H1 (cell line): ENCODE measurements around the gene CORO2B. TPM values are rescaled to one million over a fixed set of nuclear protein-coding genes. Genes with fewer than 3 reads are reported as not detected.
A peak's percentile ranks its signal among the peaks of the same experiment; 100 is the strongest.

Experiments used
- CTCF ChIA-PET: fragments of 300-600 bp; sonication (Branson Sonifier 250); formaldehyde crosslinking; loops from one replicate; lab custom pipeline; 2021; ENCODE audit not compliant: partially characterized antibody; lab: Charles Lee
- POLR2A ChIA-PET: fragments of 300-600 bp; sonication (Branson Sonifier 250); formaldehyde crosslinking; loops from one replicate; lab custom pipeline; 2021; ENCODE audit warnings: inconsistent platforms; ENCODE audit not compliant: partially characterized antibody; lab: Charles Lee
- DNase-seq, 2 experiments: peaks; one replicate each; pipeline versions ENCODE4 v3.0.0 to v3.0.0-alpha.2; 2010 to 2022; ENCODE audit warnings: low spot score in 2 of 2, low read depth in 1 of 2, mixed read lengths in 1 of 2
- FAIRE-seq: peaks from 2 replicates; lab custom pipeline; 2011; peaks lifted over from hg19 to GRCh38; lab: Jason Lieb, UNC
- H2AFZ ChIP-seq: 2 replicates; pipeline ENCODE4 v1.8.1; 2012; ENCODE audit warnings: low read length, inconsistent platforms
- H2AK5ac ChIP-seq: 2 replicates; pipeline ENCODE4 v1.6.1; 2013; ENCODE audit warnings: low read depth, low read length
- H2BK120ac ChIP-seq: replicated peaks from 2 replicates; pipeline ENCODE3; 2013; ENCODE audit warnings: low read depth, low read length, inconsistent platforms
- H2BK12ac ChIP-seq: 2 replicates; pipeline ENCODE4 v1.6.1; 2013; ENCODE audit warnings: low read depth, low read length
- H2BK15ac ChIP-seq: 2 replicates; pipeline ENCODE4 v1.6.1; 2013; ENCODE audit warnings: low read length
- H2BK20ac ChIP-seq: 2 replicates; pipeline ENCODE4 v1.6.1; 2013; ENCODE audit warnings: low read length
- H2BK5ac ChIP-seq: 2 replicates; pipeline ENCODE4 v1.6.1; 2013; ENCODE audit warnings: low read depth, low read length
- H3K14ac ChIP-seq: 2 replicates; pipeline ENCODE4 v1.6.1; 2013; ENCODE audit warnings: inconsistent platforms; ENCODE audit not compliant: insufficient read length
- H3K18ac ChIP-seq: 2 replicates; pipeline ENCODE4 v1.6.1; 2013; ENCODE audit warnings: low read length; ENCODE audit errors: extremely low read depth
- H3K23ac ChIP-seq: 2 replicates; pipeline ENCODE4 v1.6.1; 2013; ENCODE audit warnings: inconsistent platforms; ENCODE audit not compliant: insufficient read length
- H3K23me2 ChIP-seq: 2 replicates; pipeline ENCODE4 v1.6.1; 2013; ENCODE audit warnings: low read depth, low read length
- H3K27ac ChIP-seq: 2 replicates; pipeline ENCODE4 v1.6.1; 2011; ENCODE audit warnings: low read depth, low read length, inconsistent platforms
- H3K27me3 ChIP-seq, 4 experiments: replicated peaks in 1 of 4; 1 replicate in 1 of 4; 2 replicates in 3 of 4; pipeline versions ENCODE4 v1.6.1 to v1.8.1; 2011 to 2013; ENCODE audit warnings: low read length in 3 of 4, mild to moderate bottlenecking in 3 of 4, inconsistent platforms in 2 of 4, mixed read lengths in 2 of 4, moderate library complexity in 1 of 4; ENCODE audit not compliant: control insufficient read depth in 3 of 4, insufficient read depth in 3 of 4; ENCODE audit errors: extremely low read depth in 1 of 4
- H3K36me3 ChIP-seq, 4 experiments: 2 replicates each; pipeline versions ENCODE4 v1.6.1 to v1.8.1; 2011 to 2013; ENCODE audit warnings: mild to moderate bottlenecking in 4 of 4, low read length in 3 of 4, moderate library complexity in 2 of 4, control low read depth in 1 of 4, inconsistent platforms in 1 of 4; ENCODE audit not compliant: insufficient read depth in 4 of 4, control insufficient read depth in 2 of 4
- H3K4ac ChIP-seq: replicated peaks from 2 replicates; pipeline ENCODE3; 2013; ENCODE audit warnings: low read length, low read depth, mixed read lengths, inconsistent platforms; ENCODE audit not compliant: insufficient read length
- H3K4me1 ChIP-seq, 4 experiments: replicated peaks in 1 of 4; 1 replicate in 1 of 4; 2 replicates in 3 of 4; pipeline versions ENCODE4 v1.6.1 to v1.8.1; 2011 to 2013; ENCODE audit warnings: low read length in 3 of 4, inconsistent platforms in 2 of 4, mixed read lengths in 1 of 4; ENCODE audit not compliant: insufficient read depth in 4 of 4, control insufficient read depth in 3 of 4
- H3K4me2 ChIP-seq, 2 experiments: 2 replicates each; pipeline versions ENCODE4 v1.6.1 to v1.8.1; 2011 to 2013; ENCODE audit warnings: low read depth in 2 of 2, low read length in 2 of 2, control low read depth in 1 of 2, inconsistent platforms in 1 of 2, mild to moderate bottlenecking in 1 of 2; ENCODE audit not compliant: insufficient read depth in 1 of 2
- H3K4me3 ChIP-seq, 4 experiments: fragments of 200-600, 300-600 bp in 1 of 4; sonication (generic), shearing (Covaris generic), sonication (Bioruptor Twin) in 1 of 4; 2 replicates each; pipeline versions ENCODE4 v1.5.1 to v1.8.1; 2011 to 2016; ENCODE audit warnings: low read length in 4 of 4, low read depth in 3 of 4, control low read depth in 2 of 4, inconsistent platforms in 2 of 4, mild to moderate bottlenecking in 2 of 4, mixed read lengths in 1 of 4, moderate library complexity in 1 of 4; ENCODE audit not compliant: insufficient read depth in 2 of 4; ENCODE audit errors: extremely low read depth in 1 of 4
- H3K56ac ChIP-seq: replicated peaks from 2 replicates; pipeline ENCODE3; 2013; ENCODE audit warnings: low read depth, mild to moderate bottlenecking, mixed read lengths, low read length, inconsistent platforms; ENCODE audit not compliant: insufficient read length
- H3K79me1 ChIP-seq: 2 replicates; pipeline ENCODE4 v1.6.1; 2013; ENCODE audit warnings: low read depth, low read length, control low read depth
- H3K79me2 ChIP-seq, 2 experiments: 2 replicates each; pipeline versions ENCODE4 v1.6.1 to v1.8.1; 2012 to 2013; ENCODE audit warnings: low read length in 2 of 2, mild to moderate bottlenecking in 2 of 2, inconsistent platforms in 1 of 2; ENCODE audit not compliant: insufficient read depth in 2 of 2, control insufficient read depth in 1 of 2
- H3K9ac ChIP-seq, 4 experiments: replicated peaks in 1 of 4; 1 replicate in 1 of 4; 2 replicates in 3 of 4; pipeline versions ENCODE4 v1.6.1 to v1.8.1; 2011 to 2013; ENCODE audit warnings: low read depth in 3 of 4, low read length in 3 of 4, control low read depth in 2 of 4, mild to moderate bottlenecking in 2 of 4, moderate library complexity in 2 of 4, inconsistent platforms in 1 of 4; ENCODE audit errors: extremely low read depth in 1 of 4
- H3K9me3 ChIP-seq, 2 experiments: 2 replicates each; pipeline versions ENCODE4 v1.6.1 to v1.8.1; 2012 to 2013; ENCODE audit warnings: mild to moderate bottlenecking in 2 of 2, moderate library complexity in 2 of 2, control low read depth in 1 of 2, inconsistent platforms in 1 of 2, low read depth in 1 of 2, low read length in 1 of 2, mixed read lengths in 1 of 2; ENCODE audit not compliant: insufficient read depth in 2 of 2
- H4K20me1 ChIP-seq, 2 experiments: replicated peaks in 1 of 2; 2 replicates each; pipeline versions ENCODE3 to v1.8.1; 2011 to 2013; ENCODE audit warnings: inconsistent platforms in 2 of 2, low read length in 2 of 2, mild to moderate bottlenecking in 1 of 2; ENCODE audit not compliant: insufficient read depth in 2 of 2, control insufficient read depth in 1 of 2
- H4K5ac ChIP-seq: 2 replicates; pipeline ENCODE4 v1.6.1; 2013; ENCODE audit warnings: low read length, low read depth, mixed read lengths, inconsistent platforms; ENCODE audit not compliant: insufficient read length
- H4K8ac ChIP-seq: 2 replicates; pipeline ENCODE4 v1.8.0; 2013; ENCODE audit warnings: mild to moderate bottlenecking, moderate library complexity, low read length, inconsistent platforms; ENCODE audit not compliant: insufficient read depth; ENCODE audit errors: extremely low read depth
- H4K91ac ChIP-seq: replicated peaks from 2 replicates; pipeline ENCODE3; 2013; ENCODE audit warnings: low read length, mixed read lengths, inconsistent platforms; ENCODE audit not compliant: insufficient read length
- CREB1 ChIP-seq: IDR thresholded peaks from 2 replicates; pipeline ENCODE4 v1.6.1; 2012; ENCODE audit warnings: inconsistent platforms
- HDAC6 ChIP-seq: IDR thresholded peaks from one replicate; pipeline ENCODE4 v1.7.1; 2012; ENCODE audit warnings: low read depth, mild to moderate bottlenecking, inconsistent platforms, low read length, moderate library complexity
- KDM5A ChIP-seq: fragments of 200-600 bp; IDR thresholded peaks from 2 replicates; pipeline ENCODE4 v1.7.1; 2012; ENCODE audit warnings: mild to moderate bottlenecking, low read length, inconsistent platforms, mixed read lengths
- NANOG ChIP-seq: IDR thresholded peaks from 2 replicates; pipeline ENCODE4 v1.6.1; 2011; ENCODE audit warnings: low read length, low read depth, mild to moderate bottlenecking, inconsistent platforms; ENCODE audit not compliant: insufficient read depth, poor library complexity, severe bottlenecking
- POLR2AphosphoS5 ChIP-seq: IDR thresholded peaks from 2 replicates; pipeline ENCODE4 v1.6.1; 2011; ENCODE audit warnings: low read depth, low read length
- WGBS, 2 experiments: shearing (Covaris generic) in 1 of 2; methylation state at CpG; one replicate each; pipeline versions ENCODE4 v1.1.6 to v1.1.7; 2013 to 2015; ENCODE audit warnings: low lambda C conversion rate in 2 of 2, mixed read lengths in 2 of 2, inconsistent platforms in 1 of 2, low coverage in 1 of 2, missing lambda C conversion rate in 1 of 2; ENCODE audit not compliant: insufficient replicate concordance in 2 of 2, insufficient coverage in 1 of 2, insufficient read length in 1 of 2; ENCODE audit errors: extremely low coverage in 1 of 2, missing lambda C conversion rate in 1 of 2; 5-methylcytosine and 5-hydroxymethylcytosine counted together
- polyA plus RNA-seq, 7 experiments: library from polyadenylated mRNA; depleted of rRNA in 3 of 7; stranded (reverse) in 5 of 7; unstranded in 2 of 7; fragments of >200 nt in 5 of 7; fragments of 200-250 nt in 2 of 7; gene quantifications; 1 replicate in 5 of 7; 2 replicates in 1 of 7; 4 replicates in 1 of 7; pipeline versions ENCODE4 v1.2.1 to v1.2.3, GENCODE V29; 2011 to 2013; ENCODE audit warnings: missing spikeins in 2 of 7, mixed read lengths in 2 of 7
- total RNA-seq: library from RNA; stranded (reverse); fragmentation: NEBNext Ultra II Directional; extraction: Animal tissue kit (Norgen Biotek cat#: 25700); gene quantifications from 2 replicates; pipeline ENCODE4 v1.2.1, GENCODE V29; 2021
- TF ChIP-seq, protein P1 (sequence below): IDR thresholded peaks from 2 replicates; pipeline ENCODE4 v1.6.1; 2011; ENCODE audit warnings: low read length, improper control_type of control experiment

The CORO2B gene
- total and polyA plus RNA-seq, 2 of the 8 experiments (the other 6 are each of a cell fraction or from before 2014, with no cell fraction given) = 3.4 to 6.7 TPM

DNA sequence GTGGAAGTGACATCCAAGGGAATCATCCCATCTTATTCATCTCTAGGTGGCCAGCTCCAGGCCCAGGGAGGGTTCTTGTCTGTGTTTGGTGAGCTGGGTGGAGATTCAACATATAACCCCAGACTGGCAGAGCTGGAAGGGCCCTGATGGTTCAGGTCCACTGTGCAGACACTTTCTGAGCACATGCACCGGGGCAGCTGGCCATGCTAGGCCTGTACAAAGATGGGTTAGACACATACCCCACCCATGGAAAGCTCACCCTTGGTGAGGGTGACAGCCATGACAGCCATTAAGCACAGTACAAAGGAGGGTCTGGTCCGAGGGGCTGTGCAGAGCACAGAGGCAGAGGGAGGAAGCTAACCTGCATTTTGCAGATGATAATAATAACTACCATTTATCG lies 100.4 kb downstream of the CORO2B start:
- CTCF ChIA-PET = interaction anchor here (0.6 to 35.0 kb wide), 12 partner anchors 15 to 246 kb away, joined by 3 to 721 read pairs (median 4); no protein-coding TSS in a partner anchor
- H2AFZ ChIP-seq = no peak overlapping the region
- WGBS, 2 experiments = 86% methylated on average over 3 of the region's 3 CpGs; no CpG with 5 or more reads in 1 of the 2 experiments

More for the DNA sequence above, 100.4 kb downstream of the CORO2B start:
- Histone ChIP-seq H2BK15ac (no peak overlapping the region), H3K4me1 (no peaks in the 10 kb centered on the region), H3K4me2 (no peak overlapping the region), H3K56ac (no peak overlapping the region), H3K23ac (no peak overlapping the region), H4K8ac (0 out of 2 replicates have a peak overlapping the region, but pooled peaks have one; percentile 48), H3K9ac (no peak overlapping the region), H4K5ac (no peak overlapping the region), H2BK120ac (no peak overlapping the region), H3K27ac (no peak overlapping the region), H2BK5ac (no peak overlapping the region), H3K23me2 (no peaks in the 10 kb centered on the region), H3K27me3 (peaks cover 0 to 1% (median 0%) of the 10 kb centered on the region in 4 experiments; a peak in 2 of 7 replicates), H3K79me2 (no peaks in the 10 kb centered on the region), H4K91ac (no peak overlapping the region), H3K79me1 (no peaks in the 10 kb centered on the region), H4K20me1 (no peaks in the 10 kb centered on the region), H3K14ac (no peak overlapping the region), H3K4me3 (no peak overlapping the region), H3K4ac (no peak overlapping the region), H3K18ac (no peak overlapping the region), H2BK20ac (no peak overlapping the region), H3K36me3 (no peaks in the 10 kb centered on the region), H2BK12ac (no peak overlapping the region), H2AK5ac (no peak overlapping the region), H3K9me3 (no peaks in the 10 kb centered on the region)
- POLR2A ChIA-PET = no interaction called here
- DNase-seq (no peak), FAIRE-seq (no peak)
- TF ChIP-seq POLR2AphosphoS5 (no peak), NANOG (no peak), HDAC6 (no peak), KDM5A (no peak), CREB1 (no peak)
- TF ChIP-seq, protein P1, sequence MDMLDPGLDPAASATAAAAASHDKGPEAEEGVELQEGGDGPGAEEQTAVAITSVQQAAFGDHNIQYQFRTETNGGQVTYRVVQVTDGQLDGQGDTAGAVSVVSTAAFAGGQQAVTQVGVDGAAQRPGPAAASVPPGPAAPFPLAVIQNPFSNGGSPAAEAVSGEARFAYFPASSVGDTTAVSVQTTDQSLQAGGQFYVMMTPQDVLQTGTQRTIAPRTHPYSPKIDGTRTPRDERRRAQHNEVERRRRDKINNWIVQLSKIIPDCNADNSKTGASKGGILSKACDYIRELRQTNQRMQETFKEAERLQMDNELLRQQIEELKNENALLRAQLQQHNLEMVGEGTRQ = no peak
